KMS-11 (cell line): ENCODE results near the gene GPR160.

ENCODE experiments used
- H2AFZ ChIP-seq: fragments of 200-600 bp; sonication (generic); 2 replicates; pipeline ENCODE4 v1.6.1; 2016; ENCODE audit warnings: antibody characterized with exemption, mixed run types, low read depth
- H3K27ac ChIP-seq: fragments of 200-600 bp; sonication (generic); 2 replicates; pipeline ENCODE4 v1.6.1; 2016; ENCODE audit warnings: mild to moderate bottlenecking, mixed run types
- H3K27me3 ChIP-seq: fragments of 200-600 bp; sonication (generic); 2 replicates; pipeline ENCODE4 v1.6.1; 2017; ENCODE audit warnings: mild to moderate bottlenecking, low read depth, mixed run types, moderate library complexity; ENCODE audit not compliant: insufficient read depth
- H3K36me3 ChIP-seq: fragments of 200-600 bp; sonication (generic); 2 replicates; pipeline ENCODE4 v1.6.1; 2017; ENCODE audit warnings: mild to moderate bottlenecking, mixed run types; ENCODE audit not compliant: insufficient read depth
- H3K4me1 ChIP-seq: fragments of 200-600 bp; sonication (generic); 2 replicates; pipeline ENCODE4 v1.6.1; 2016; ENCODE audit warnings: mild to moderate bottlenecking, low read depth, mixed run types; ENCODE audit not compliant: poor library complexity, severe bottlenecking
- H3K4me2 ChIP-seq: fragments of 200-600 bp; sonication (generic); 2 replicates; pipeline ENCODE4 v1.7.0; 2016; ENCODE audit warnings: mild to moderate bottlenecking, mixed run types
- H3K4me3 ChIP-seq: fragments of 200-600 bp; sonication (generic); IDR thresholded peaks from 2 replicates; pipeline ENCODE4 v1.6.1; 2017; ENCODE audit warnings: low read depth, low read length, mixed read lengths; ENCODE audit not compliant: insufficient read depth
- H3K79me2 ChIP-seq: fragments of 200-600 bp; sonication (generic); 2 replicates; pipeline ENCODE4 v1.6.1; 2016; ENCODE audit warnings: low read depth, mixed run types; ENCODE audit not compliant: insufficient read depth
- H3K9ac ChIP-seq: fragments of 200-600 bp; sonication (generic); 2 replicates; pipeline ENCODE4 v1.6.1; 2016; ENCODE audit warnings: mild to moderate bottlenecking, mixed run types
- H4K20me1 ChIP-seq: fragments of 200-600 bp; sonication (generic); 2 replicates; pipeline ENCODE4 v1.6.1; 2016; ENCODE audit warnings: mild to moderate bottlenecking, mixed run types; ENCODE audit not compliant: insufficient read depth
- CTCF ChIP-seq: fragments of 200-600 bp; sonication (generic); conservative IDR thresholded peaks from 2 replicates; pipeline ENCODE4 v1.6.1; 2017; ENCODE audit warnings: low read depth, mild to moderate bottlenecking, antibody characterized with exemption, low read length, moderate library complexity, mixed read lengths

GPR160 gene

GRCh38 chr3:170058127-170058526, 20.3 kb downstream of the GPR160 start:
- H3K4me3 ChIP-seq = peak overlapping the region; percentile 49

GRCh38 chr3:170059447-170059846, 21.7 kb downstream of the GPR160 start:
- no peaks in the 10 kb centered on the region for H3K79me2 ChIP-seq
- H2AFZ ChIP-seq = no peak overlapping the region

More at GRCh38 chr3:170058127-170058526, 20.3 kb downstream of the GPR160 start:
- H3K36me3 ChIP-seq = no peaks in the 10 kb centered on the region
- H3K27me3 ChIP-seq = no peaks in the 10 kb centered on the region
- no peaks in the 10 kb centered on the region for H3K79me2 ChIP-seq
- H3K27ac ChIP-seq = peak overlapping the region; percentile 62
- H4K20me1 ChIP-seq = no peaks in the 10 kb centered on the region
- peak overlapping the region; percentile 51 for H2AFZ ChIP-seq
- H3K4me1 ChIP-seq = peaks cover 50% of the 10 kb centered on the region
- H3K9ac ChIP-seq = peak overlapping the region; percentile 13; the same call in 1 of the 2 replicates
- H3K4me2 ChIP-seq = peak overlapping the region; percentile 80
- TF ChIP-seq CTCF = no peak

GRCh38 chr3:170062068-170062467, 24.3 kb downstream of the GPR160 start:
- Histone ChIP-seq H3K27ac (no peak overlapping the region), H3K36me3 (no peaks in the 10 kb centered on the region), H2AFZ (no peak overlapping the region), H3K9ac (no peak overlapping the region), H3K4me3 (no peak overlapping the region), H3K79me2 (no peaks in the 10 kb centered on the region), H4K20me1 (no peaks in the 10 kb centered on the region), H3K4me2 (no peak overlapping the region), H3K27me3 (no peaks in the 10 kb centered on the region), H3K4me1 (peaks cover 20% of the 10 kb centered on the region)
- TF ChIP-seq CTCF = no peak

More at GRCh38 chr3:170059447-170059846, 21.7 kb downstream of the GPR160 start:
- no peaks in the 10 kb centered on the region for H3K36me3 ChIP-seq
- no peak overlapping the region for H3K4me3 ChIP-seq
- H3K4me1 ChIP-seq = peaks cover 42% of the 10 kb centered on the region
- H3K27ac ChIP-seq = no peak overlapping the region
- H3K4me2 ChIP-seq = no peak overlapping the region
- TF ChIP-seq CTCF = no peak
- no peaks in the 10 kb centered on the region for H3K27me3 ChIP-seq
- H4K20me1 ChIP-seq = no peaks in the 10 kb centered on the region
- no peak overlapping the region for H3K9ac ChIP-seq

- Histone ChIP-seq H3K36me3 (no peaks in the 10 kb centered on the region), H3K4me3 (no peak overlapping the region), H3K27ac (no peak overlapping the region), H3K27me3 (no peaks in the 10 kb centered on the region), H3K79me2 (no peaks in the 10 kb centered on the region), H3K4me1 (peaks cover 13% of the 10 kb centered on the region), H3K9ac (no peak overlapping the region), H3K4me2 (no peak overlapping the region), H4K20me1 (no peaks in the 10 kb centered on the region), H2AFZ (no peak overlapping the region)
- TF ChIP-seq CTCF = 0 out of 2 replicates have a peak, but pooled peaks have one; percentile 31
Measured at GRCh38 chr3:170062769-170063168, 25.0 kb downstream of the GPR160 start.
